Activated CD8-positive, alpha-beta memory T cell treated with anti-CD3 and anti-CD28 coated beads, Interleukin-2, amount 50 U/mL, for 1 hour (primary cell): ENCODE data around the gene AMBRA1.
"Not testable (repeated sequence)": the region's sequence is repeated elsewhere in the genome, so short reads cannot be mapped to it uniquely, and the experiment has no call there.

ENCODE experiments used
- DNase-seq: peaks from one replicate; pipeline ENCODE4 v3.0.0-alpha.2; 2020; ENCODE audit errors: extremely low read depth

Gene AMBRA1

DNA sequence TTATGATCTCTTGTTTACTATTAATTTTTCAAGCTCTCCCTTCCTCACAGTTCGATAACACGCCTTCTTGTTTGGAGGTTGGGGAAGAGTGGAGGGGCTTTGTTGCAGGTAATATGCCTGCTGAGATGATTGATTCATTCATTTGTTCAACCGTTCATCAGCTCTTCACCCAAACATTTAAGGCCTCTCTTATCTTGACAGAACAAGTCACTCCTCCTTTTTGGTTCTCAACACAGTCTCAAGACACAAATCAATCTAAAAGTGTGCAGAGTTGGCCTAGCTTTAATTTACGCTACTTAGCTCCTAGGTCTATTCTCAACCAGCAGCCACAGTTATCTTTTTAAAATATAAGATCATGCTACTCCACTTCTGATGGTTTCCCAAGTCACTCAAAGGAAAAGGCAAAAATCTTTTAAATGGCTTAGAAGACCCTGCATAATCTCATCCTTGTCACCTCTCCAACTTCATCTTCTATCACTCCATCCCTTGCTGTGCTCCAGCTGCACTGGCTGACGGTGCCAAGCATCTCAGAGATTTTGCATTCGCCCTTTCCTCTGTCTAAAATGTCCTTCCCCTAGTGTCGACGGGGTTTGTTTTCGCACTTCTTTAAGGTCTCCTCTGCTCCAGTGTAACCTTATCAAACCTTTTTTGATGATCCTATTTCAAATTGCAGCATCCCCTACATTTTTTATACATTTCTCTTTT lies 60.3 kb downstream of the AMBRA1 start:
- no peak for DNase-seq

- DNase-seq, result no peak
These were observed 63.8 kb downstream of the AMBRA1 start for GRCh38 chr11:46529928-46530574.

DNA sequence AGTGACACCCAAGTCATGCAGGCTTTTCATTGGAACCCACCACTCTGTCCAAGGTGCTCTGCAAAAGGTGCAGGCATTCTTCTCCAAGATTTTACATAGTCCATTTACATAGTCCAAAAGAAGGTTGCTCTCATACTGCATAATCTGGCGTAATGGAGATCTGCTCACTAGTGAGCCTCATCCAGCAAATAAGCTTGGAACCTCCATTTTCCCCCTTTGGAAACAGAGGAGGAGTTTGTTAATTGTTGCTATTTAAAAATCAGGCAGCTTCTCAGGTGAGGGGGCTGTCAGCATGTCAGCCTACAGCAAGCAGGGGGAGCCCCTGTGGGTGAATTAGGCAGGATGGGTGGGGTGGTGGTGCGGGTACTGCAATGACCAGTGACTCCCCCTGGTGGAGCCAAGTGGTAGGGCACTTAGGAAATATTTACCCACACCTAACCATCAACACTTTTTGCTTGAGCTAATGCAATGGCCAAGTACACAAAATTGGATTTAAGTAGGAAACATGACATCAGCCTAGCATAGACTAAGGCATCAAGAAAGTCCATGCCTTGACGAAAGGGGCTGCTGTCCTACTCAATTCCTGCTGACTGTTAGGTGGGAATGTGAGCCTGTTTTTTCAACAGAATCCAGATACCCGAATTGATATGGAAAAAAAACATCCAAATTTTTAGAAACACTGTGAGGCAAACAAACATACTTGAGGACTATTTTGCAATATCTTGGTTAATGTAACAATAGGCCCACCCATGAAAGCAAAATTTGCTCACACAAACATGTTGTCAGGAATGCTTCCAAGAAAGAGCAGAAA lies 64.5 kb downstream of the AMBRA1 start:
- DNase-seq, result peak; percentile 43

DNA sequence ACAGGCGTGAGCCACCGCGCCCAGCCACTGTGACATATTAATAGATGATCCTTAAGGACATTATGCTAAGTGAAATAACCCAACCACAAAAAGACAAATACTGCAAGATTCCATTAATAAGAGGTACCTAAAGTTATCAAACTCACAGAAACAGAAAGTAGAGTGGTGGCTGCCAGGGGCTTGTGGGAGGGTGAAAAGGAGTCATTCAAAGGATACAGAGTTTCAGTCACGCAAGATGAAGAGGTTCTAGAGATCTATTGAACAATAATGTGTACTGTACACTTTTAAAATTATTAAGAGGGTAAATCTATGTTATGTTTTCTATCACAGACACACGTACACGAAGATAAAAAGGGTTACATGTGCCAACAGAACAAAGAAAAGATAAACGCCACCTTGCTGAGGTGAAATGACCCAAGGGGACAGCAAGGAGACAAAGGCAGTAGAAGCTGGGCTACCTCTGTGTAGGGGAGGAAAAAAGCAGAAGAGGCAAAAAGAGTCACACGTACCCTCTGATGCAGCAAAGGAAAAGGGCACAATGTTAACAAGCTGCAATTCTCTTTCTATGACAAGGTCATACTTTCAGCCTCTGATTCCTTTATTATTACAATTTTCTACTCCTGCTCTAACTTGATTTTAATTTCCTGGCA lies 65.3 kb downstream of the AMBRA1 start:
- no peak for DNase-seq

- DNase-seq, result no peak
These were observed 66.2 kb downstream of the AMBRA1 start for GRCh38 chr11:46527591-46528130.

DNA sequence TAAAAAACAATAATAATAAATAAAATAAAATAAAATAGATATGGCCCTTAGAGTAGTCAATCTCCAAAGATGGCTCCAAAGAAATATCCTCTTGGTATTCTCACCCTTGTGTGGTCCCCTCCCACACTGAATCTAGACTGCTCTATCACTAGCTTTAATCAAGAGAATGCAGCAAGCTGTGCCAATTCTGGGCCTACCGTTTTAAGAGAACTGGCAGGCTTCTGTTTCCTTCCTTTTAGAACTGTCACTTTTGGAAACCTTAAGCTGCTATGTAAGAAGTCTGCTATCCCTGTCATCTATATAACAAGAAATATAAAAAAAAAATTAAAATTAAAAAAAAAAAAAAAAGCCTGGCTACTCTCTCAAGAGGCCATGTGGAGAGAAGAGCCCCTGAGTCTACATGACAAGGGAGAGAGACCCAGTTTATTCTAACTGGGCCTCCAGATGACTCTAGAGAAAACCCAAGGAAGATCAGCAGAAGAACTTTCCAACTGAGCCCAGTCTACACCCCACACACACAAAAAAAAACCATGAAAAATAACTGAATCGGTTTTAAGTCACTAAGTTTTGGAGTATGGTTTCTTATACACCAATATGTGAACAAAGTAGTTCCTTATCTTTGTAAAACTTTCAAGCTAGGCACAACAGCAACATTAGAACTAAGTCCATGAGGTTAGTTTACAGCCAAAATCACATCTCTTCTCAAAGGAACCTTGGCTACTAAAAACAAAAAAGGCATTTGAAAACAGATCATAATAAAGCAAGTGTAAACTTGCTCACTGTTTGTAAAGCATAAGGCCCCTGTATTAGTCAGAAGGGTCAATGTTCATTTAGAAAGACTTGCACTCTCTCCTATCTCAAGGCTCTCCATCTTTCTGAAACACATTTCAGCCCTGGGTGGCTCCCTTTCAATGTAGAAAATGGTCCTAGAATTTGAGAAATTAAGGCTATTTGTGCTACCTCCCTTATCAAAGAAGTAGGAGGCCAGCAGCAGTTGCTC lies 67.3 kb downstream of the AMBRA1 start:
- no peak for DNase-seq

GRCh38 chr11:46524201-46524770 lies 69.5 kb downstream of the AMBRA1 start:
- DNase-seq, result no peak

DNA sequence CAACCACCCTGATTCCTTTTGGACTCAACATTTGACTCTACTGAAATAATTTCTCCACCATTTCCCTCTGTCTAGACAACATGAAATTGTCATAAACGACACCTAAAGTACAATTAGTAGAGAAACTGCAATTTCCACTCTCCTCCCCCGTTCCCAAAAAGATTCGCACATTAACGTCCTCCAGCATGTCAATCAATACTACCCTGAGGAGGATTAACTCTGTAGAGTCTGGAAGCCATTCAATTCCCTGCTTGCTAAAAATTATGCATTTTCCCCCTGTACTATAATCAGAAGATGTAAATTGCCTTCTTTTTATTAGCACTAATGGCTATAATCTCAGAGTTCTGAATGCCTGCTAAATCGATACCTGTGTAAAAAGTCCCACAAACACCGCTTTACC lies 70.5 kb downstream of the AMBRA1 start:
- DNase-seq, result no peak

DNA sequence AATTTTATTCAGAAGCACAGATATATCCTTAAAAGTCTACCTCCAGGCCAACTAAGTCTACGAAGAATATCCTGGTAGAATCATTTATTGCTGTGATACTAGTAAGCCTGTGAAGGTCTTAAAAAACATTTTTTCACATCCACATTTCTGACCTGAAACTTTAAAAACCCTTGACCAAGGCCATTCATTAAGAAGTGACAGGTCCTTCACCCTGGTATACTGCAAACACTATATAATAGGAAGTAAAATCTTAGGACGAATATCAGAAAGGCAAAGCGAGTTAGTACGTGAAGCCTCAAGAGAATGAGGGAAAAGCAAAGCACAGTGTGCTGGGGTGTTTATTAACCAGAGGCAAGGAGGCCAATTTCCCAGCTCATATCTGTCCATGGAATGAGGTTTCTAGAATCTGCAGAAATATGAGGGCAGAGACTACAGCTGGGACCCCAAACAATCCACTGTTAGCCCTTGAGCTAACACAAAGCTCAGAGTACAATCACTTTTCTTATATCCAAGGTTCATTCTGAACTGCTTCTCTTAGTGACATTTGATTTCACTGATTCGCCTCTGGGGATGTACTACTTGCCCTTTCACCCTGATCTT lies 71.0 kb downstream of the AMBRA1 start:
- DNase-seq, result no peak

GRCh38 chr11:46521961-46522681 lies 71.7 kb downstream of the AMBRA1 start:
- no peak for DNase-seq

DNA sequence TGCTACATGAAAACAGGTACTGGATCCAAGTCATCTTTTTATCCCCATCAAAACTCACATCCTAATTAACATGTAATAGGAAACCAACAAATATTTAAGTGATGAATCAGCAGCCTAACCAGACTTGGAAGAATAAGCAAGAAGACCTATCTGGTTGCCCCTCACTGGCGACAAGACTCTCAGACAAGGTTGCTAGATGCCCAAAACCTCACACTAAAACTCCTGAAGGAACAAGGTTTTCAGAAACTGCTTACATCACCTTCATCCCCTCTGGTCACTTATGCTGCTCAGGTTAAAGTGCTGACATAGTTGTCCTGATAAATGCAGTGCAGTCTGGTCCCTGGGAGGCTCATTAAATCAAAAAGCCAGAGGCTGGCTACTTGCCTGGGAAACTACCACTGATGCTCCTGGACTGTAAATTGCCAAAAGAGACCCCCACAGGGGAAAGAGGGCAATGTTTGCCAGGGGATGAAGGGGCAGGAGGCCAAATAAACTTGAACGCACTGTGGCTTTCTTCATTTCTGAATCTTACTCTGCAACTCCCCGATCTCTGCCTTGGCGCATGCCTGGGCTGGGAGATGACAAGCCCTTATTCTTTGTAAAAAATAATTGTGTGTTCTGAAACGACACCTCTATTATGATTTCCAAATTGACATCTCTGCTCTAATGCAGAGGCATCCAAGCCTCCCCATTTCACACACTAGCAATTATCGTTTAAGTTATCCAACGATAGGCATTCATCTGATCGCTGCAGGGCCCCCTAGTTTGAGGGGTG lies 72.7 kb downstream of the AMBRA1 start:
- DNase-seq, result no peak

GRCh38 chr11:46519351-46519750 lies 74.5 kb downstream of the AMBRA1 start:
- no peak for DNase-seq

GRCh38 chr11:46518928-46519327 lies 74.9 kb downstream of the AMBRA1 start:
- not testable (repeated sequence) for DNase-seq

DNA sequence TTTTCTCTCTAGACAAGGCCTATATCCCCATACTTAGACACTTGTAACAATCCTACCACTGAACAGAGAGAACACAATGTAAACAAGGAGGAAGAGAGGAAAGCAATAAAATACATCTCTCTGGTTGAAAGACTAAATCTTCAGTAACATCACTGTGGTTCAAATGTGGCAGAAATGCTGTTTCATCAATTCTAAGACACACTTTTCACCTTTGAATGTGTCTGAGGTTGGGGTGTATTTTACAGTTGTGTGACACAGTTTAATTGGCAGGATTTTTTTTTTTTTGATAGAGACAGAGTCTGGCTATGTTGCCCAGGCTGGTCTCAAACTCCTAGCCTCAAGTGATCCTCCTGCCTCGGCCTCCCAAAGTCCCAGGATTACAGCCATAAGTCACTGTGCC lies 79.5 kb downstream of the AMBRA1 start:
- DNase-seq, result no peak

- no peak for DNase-seq
These were observed 79.9 kb downstream of the AMBRA1 start for GRCh38 chr11:46513934-46514342.

DNA sequence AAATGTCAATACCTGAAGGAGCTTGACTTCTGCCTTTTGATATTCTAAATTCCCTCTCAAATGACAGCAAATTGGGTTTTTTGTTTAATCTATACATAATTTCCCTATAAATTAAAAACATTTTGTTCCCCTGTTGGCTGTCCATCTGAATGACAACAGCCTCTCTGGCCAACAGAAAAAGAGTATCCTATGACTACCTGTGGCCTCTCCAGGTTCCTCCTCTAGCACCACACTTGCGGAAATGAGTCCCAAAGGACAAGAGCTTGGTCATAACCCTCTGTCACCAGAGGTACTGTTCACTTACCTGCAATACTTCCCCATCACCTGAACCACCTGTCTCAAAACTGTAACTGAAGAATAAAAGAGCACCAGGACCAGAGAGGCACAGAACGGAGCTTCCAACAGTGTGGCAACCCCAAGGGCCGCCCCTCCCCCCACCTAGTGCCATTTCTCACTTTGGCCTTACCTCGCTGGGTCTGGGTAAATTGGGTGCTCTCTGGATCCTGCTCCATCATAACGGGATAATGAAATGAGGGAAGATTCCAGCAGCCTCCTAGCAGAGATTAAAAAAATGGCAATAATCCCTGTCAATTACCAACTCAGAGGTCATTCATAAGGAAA lies 81.5 kb downstream of the AMBRA1 start:
- DNase-seq, result no peak

DNA sequence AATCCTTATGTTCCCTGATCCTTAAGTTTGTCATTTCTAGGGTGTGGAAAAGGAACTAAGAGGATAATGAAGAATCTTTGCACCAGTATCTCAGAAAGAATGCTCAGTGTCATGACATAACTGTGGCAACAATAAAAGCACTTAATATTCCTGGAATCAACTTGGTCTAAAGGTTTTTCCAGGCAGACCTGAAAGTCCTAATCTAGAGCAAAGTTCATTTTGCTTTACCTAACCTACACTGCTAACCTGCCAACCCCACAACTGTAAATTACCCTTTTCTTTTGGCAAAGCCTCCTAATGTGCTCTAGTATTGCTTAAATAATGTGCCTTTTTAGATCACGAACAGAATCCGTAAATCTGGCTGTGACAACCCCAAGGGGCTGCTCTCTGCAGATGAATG lies 82.5 kb downstream of the AMBRA1 start:
- DNase-seq, result no peak

DNA sequence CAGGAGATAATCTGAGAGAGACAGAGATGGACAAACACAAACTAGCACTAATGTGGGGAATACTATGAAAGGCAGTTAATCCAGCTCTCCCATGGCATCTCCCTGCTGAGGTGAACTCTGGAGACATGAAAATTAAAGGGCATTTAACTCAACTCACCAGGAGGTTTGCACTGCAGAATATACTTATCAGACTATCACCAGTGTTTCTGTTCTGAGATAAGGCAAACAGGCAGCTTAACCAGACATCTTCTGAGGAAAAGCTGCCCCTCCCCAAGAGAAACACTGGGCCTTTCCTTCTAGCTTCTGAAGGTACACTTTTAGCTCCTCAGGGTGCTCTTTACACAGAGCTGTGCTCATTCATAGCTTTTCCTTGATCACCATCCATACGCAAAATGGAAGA lies 85.5 kb downstream of the AMBRA1 start:
- no peak for DNase-seq
